Activated CD8-positive, alpha-beta memory T cell treated with anti-CD3 and anti-CD28 coated beads for 48 hours (primary cell): ENCODE data around the gene CDCA4.
"Not testable (repeated sequence)": the region's sequence is repeated elsewhere in the genome, so short reads cannot be mapped to it uniquely, and the experiment has no call there.

Source experiments
- DNase-seq, 3 experiments: peaks; one replicate each; pipeline ENCODE4 v3.0.0-alpha.2; 2020; ENCODE audit warnings: low read depth in 2 of 3, low spot score in 2 of 3

The CDCA4 gene

DNA sequence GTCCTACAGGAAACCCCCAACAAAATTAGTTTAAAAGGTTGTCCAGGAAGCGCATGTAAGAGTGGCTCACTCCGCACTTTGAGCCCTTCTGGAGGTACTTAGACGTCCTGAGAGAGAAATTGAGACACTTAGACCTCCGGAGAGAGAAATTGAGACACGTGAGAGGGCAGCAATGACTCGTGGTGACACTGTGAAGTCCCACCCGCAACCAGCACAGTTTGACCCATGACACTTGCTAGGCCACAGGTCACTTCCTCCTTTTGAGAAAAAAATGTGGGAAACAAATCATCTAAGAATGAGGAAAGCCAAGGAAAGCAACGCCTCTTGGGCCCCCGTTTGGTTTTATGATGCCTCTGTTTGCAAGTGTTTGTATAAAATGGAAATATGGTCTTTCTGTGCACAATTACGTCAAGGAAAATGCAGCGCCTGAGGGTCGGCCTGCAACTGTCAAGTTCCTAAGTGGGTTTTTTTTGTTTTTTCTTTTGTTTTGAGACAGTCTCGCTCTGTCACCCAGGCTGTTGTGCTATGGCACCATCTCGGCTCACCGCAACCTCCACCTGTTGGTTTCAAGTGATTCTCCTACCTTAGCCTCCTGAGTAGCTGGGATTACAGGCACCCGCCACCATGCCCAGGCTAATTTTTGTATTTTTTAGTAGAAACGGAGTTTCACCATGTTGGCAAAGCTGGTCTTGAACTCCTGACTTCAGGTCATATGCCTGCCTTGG lies 13.6 kb upstream of the CDCA4 start:
- no peak for DNase-seq

DNA sequence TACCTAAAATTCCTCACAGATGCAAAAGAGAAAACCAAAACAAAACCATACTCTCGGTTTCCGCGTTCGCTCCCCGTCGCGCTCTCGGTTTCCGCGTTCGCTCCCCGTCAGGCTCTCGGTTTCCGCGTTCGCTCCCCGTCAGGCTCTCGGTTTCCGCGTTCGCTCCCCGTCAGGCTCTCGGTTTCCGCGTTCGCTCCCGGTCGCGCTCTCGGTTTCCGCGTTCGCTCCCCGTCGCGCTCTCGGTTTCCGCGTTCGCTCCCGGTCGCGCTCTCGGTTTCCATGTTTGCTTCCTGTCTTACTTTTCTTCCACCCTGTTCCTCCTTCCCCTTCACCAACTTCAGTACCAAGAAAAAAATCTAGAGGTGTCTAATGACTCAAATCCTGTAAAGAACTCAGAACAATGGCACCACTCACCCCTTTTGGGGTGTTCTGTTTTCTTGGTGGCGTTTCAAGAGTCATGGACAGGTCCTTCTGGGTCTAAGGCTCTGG lies 12.6 kb upstream of the CDCA4 start:
- DNase-seq: not testable (repeated sequence)

DNA sequence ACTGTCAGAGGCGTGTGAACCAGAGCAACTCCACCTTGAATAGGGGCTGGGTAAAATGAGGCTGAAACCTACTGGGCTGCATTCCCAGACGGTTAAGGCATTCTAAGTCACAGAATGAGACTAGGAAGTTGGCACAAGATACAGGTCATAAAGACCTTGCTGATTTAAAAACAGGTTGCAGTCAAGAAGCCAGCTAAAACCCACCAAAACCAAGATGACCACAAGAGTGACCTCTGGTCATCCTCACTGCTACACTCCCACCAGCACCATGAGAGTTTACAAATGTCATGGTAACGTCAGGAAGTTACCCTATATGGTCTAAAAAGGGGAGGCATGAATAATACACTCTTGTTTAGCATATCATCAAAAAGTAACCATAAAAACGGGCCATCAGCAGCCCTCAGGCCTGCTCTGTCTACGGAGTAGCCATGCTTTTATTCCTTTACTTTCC lies 11.6 kb upstream of the CDCA4 start:
- DNase-seq: not testable (repeated sequence)

GRCh38 chr14:105030836-105031396 lies 10.0 kb upstream of the CDCA4 start:
- DNase-seq: no peak

- DNase-seq: no peak
Measured at GRCh38 chr14:105030194-105030593, 9.3 kb upstream of the CDCA4 start.

- no peak for DNase-seq
Measured at GRCh38 chr14:105029402-105029801, 8.5 kb upstream of the CDCA4 start.

DNA sequence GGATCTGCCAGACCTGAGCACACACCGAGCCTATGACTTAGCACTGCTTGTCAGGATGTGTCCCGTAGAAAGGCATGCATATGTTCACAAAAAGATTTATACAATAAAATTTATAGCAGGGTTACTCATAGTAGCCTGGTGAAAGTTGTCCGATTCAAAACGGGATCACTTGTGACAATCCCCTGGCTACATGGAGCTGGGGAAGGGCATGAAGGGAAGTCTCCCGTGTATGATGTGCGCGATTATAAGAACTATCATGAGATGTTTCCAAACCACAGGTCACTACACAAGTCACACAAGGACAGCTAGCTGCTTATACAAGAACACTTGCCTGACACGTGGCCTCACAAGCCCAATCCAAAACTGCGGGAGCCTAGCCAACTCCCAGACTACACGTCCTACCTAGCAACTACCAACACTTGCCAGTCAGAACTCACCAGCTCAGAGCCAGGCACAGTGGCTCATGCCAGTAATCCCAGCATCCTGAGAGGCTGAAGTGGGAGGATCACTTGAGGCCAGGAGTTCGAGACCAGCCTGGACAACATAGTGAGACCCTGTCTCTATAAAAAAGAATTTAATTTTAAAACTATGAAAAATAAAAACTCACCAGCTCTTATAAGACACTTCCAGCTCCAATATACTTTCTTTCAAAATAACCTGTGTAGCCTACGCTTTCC lies 7.5 kb upstream of the CDCA4 start:
- DNase-seq: no peak

- not testable (repeated sequence) for DNase-seq
Measured at GRCh38 chr14:105027718-105028117, 6.8 kb upstream of the CDCA4 start.

GRCh38 chr14:105026802-105027563 lies 6.1 kb upstream of the CDCA4 start:
- no peak for DNase-seq

GRCh38 chr14:105026033-105026785 lies 5.3 kb upstream of the CDCA4 start:
- DNase-seq: no peak

GRCh38 chr14:105025429-105025828 lies 4.5 kb upstream of the CDCA4 start:
- no peak for DNase-seq

DNA sequence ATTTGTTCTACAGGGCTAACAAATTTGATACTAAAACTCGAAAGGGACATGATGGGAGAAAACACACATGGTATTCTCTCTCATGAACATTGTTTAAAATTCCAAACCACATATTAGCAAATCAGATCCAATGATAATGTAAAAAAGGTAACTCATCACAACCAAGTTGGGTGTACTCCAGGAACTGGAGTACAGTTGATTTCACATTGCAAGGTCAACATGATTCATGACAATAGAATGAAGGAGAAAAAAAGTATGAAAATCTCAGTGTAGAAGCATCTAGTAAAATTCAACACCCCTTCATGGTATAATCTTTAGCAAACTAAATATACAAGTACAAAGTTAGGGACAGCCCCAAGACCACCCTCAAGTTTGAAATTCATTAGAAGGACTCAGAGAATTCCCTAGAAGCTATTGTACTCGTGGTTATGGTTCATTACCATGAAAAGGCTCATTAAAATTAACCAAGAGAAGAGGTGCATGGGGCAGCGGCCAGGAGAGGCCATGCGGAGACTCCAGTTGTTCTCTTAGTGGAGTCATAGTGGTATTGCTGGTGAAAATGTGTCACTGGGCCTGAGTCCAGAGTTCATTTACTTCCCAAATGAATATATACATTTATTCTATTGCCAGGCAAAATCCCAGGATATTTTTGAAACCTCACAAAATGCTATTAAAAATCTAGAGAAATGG lies 3.1 kb upstream of the CDCA4 start:
- DNase-seq: no peak

DNA sequence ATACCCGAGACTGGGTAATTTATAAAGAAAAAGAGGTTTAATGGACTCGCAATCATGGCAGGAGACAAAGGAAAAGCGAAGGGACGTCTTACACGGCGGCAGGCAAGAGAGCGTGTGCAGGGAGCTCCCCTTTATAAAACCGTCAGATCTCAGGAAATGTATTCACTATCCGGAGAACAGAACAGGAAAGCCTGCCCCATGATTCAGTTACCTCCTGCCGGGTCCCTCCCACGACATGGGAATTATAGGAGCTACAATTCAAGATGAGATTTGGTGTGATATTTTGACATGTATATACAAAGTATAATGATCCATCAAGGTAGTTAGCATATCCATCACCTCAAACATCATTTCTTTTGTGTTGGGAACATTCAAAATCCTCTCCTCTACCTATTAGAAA lies 2.3 kb upstream of the CDCA4 start:
- DNase-seq: no peak

DNA sequence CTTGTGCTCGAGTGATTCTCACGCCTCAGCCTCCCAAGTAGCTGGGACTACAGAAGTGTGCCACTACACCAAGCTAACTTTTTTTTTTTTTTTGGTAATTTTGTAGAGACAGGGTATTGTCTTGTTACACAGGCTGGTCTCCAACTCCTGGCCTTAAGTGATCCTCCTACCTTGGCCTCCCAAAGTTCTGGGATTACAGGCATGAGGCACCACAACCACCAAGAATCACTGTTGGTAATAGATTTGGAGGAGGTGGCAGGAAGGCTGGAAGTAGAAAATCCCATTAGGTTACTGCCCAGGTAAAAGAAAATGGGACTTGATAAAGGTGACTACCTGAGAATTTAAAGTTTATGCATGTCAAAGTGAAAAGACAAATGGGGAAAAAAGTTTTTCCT lies 1.4 kb upstream of the CDCA4 start:
- no peak for DNase-seq

DNA sequence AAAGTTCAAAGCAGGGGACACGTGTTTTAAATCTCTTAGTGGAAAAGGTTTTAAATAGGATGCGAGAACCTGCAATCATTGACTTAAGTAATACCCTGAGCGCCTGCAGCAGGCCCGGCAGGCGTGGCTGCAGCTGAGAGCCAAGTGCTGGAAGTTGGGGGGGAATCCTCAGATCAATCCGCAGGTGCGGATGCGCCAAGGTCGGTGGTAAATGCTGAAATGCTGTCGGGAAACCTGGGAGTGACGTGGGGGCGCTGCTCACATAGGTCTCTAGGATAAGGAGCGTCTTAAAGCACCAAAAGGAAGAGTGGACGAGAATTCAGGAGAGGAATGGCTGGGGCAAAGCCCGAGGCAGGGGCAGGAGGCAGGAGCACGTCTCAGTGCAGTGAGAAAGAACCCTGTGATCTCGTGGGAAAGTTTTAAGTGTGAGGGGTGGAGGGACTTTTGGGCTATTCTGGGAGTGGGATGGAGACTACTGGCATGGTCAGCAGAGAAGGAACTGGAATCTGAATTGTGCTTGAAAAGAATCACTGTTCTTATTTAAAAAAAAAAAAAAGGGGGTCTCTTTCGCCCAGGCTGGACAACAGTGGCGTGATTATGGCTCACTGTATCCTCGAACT lies 883 bp upstream of the CDCA4 start:
- DNase-seq: no peak

- peak; percentile 34 to 45 (median 45) for DNase-seq
Measured at GRCh38 chr14:105019861-105020814, 745 bp downstream of the CDCA4 start.

DNA sequence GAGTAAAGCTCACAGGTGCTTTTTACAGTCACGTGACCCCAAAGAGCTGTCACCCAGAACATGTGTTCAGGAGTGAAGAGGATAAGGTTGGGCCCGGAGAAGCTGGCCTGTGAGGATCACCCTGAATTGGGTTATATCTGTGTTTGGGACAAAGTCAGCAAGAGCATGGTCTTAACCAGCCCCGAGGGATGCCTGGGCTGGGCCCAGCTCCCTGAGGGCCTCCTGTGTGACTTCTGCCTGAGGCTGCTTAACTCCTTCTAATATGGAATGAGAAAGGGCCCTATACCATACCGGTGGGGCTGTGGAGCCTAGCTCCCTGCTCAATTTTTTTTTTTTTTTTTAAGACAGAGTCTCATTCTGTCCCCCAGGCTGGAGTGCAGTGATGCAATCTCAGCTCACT lies 2.5 kb downstream of the CDCA4 start:
- no peak for DNase-seq

- DNase-seq: no peak
Measured at GRCh38 chr14:105015905-105016304, 5.0 kb downstream of the CDCA4 start.

DNA sequence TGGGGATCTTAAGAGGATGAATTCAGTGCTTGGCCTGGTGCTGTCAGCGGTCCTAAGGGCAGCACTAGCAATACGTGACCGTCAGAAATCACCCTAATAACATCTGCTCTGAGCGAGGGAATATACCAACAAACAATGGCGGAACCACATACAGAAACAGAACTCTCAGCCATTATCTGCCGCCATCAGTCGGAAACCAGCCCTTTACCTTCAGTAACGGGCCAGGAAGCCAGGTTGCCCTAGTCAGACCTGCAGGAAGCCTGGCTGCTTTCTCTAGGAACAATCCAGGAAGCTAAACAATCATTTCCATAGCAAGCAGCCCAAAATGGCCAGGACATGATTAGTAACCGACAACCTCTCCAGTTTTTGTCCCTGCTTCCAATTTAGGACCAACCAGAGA lies 5.6 kb downstream of the CDCA4 start:
- DNase-seq: no peak
